ENCODE data around the gene THRA.

The THRA gene

DNA sequence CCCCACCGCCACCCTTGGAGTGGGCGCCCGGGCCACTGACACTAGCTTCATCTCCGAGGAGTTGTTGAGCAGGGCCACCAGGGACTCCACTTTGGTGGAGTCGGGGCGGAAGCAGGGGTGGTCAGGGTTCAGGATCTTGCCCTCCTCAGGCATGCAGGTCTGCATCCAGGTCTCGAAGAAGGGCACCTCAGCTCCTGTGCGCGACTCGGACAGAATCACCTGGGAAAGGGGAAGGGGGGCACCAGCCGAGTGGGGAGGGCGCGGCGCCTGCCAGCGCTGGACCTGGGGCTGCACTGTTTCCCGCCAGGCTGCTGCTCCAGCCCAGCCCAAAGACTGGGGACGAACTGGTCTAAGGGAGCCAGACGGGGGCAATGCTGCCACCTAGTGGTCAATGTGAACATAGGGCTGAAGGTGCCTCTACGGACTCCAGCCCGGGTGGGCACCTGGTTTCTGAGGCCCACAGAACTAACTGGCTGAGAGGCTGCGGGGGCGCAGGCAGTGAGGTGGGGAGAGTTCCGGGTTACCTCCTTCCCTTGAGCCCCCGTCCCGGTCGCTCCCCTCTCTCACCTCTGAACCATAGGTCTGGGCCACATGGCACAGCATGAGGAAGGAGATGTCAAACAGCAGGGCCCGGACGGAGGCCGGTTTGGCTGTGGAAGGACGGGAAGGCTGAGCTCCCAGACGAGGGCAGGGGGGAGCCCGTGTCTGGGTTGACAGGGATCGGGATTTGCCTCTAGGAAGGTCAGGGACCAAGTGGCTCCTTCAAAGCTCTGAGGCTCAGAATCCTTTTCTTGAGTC is 35.8 kb upstream of the THRA start:
- peak; percentile 92 for DNase-seq (ENCODE audit: low spot score)

DNA sequence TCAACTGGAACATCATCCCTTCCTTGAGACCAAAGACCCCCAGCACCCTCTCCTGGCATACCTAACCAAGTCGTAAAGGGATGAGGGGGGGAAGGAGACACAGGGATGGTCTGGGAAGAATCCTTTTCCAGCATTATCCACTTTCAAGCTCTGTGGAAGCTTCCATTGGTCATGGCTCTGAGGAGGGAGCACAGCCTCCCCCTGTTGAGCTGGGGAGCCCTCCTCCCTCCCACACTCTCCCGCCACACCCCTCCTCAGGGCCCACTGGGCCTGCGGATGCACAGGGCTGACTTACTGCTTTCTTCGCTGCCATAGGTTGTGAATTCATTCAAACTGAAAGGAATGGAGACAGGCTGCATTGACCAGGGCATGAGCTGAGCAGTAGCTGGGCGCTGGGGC is 35.2 kb upstream of the THRA start:
- DNase-seq (ENCODE audit: low spot score), result peak; percentile 7

DNA sequence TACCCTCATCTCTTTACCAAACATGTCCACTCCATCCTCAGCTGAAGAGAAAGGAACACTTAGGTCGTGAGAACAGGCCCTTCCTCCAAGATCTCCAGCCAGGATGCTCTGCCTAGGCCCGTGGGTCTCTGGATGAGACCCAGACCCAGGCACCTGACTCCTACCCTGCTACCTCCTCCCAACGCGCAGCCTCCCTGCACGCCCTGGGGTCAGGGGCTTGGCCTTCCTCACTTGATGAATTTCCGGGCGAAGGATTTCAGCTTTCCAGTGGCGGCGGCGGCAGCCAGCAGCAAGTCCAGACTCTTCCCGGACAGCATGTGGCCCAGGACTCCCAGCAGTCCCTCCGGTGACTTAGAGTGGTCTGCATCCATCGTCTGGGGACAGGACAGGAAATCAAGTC is 34.2 kb upstream of the THRA start:
- no peak for DNase-seq (ENCODE audit: low spot score)

DNA sequence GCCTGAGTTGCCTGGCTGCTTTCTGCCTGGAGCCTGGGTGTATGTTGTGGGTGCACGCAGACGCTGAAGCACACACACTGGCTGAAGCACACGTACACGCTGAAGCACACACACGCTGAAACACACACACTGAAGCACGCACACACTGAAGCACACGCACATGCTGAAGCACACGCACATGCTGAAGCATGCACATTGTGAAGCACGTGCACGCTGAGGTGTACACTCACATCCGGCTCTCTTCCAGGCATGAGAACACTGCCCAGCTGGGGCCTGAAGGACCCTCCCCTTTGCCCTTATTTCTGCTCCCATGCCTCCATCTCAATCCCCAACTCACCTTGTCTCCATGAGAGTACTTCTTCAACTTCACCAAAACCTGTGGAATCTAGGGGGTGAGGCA is 31.1 kb upstream of the THRA start:
- no peak for DNase-seq (ENCODE audit: low spot score)

DNA sequence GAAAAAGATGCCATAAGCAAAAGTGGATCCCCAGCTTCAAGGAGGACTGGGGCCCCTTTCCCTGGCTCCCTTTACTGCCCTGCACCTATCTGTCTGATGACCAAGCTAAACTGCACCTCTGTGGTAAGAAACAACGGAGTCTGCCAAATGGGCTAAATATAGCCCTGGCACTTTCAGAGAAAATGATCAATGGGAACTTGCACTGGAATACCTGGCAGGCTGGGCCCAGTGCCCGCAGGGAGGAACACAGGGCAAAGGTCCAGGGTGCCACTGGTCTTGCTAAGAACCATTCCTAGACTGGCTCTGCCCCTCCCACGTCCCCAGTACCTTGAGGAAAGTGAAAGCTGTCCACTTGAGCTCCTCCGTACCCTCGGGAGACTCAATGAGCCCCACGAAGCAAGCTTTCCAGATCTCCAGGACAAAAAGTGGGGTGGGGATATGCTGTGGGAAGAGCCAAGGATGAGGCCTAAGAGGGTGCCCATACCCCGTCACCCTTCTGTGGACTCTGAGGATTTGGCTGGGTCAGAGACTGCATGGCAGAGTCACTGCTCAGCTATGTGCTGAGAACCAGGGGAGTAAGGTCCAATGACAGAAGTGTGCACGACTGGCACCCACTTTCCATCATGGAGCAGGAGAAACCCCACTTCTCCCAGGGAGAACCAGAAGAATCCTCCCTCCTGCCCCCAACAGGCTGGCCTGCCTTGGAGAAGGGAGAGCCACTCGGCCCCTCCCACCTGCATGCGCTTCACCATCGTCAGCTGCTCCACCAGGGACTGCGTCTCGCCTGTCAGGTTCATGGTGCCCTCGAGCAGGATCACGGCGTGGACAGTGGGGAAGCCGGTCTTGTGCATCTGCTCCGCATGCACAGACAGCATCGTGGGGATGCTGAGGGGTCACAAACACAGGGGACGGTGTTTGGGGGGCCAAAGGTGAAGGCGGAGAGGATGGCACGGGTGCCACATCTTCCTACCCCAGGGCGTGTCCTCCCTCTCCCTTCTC is 30.1 kb upstream of the THRA start:
- no peak for DNase-seq (ENCODE audit: low spot score)

DNA sequence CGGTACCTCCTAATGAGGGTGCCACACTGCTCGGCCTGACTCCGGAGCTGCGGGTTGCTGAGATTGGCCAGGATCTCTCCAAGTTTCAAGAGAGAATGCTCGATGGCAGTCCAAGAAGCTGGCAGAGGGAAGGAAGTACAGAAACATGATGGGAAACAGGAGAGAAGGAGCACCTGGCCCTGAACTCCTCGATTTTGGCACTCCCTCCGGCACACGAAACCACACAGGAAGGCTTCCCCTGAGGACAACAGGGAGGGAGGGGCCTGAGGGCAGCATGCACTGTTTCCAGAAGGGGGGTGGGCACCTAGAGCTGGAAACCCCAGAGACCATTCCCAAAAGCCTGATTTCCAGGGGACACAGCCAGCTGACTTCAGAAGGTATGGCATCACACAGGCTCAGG is 29.4 kb upstream of the THRA start:
- DNase-seq (ENCODE audit: low spot score), result no peak

DNA sequence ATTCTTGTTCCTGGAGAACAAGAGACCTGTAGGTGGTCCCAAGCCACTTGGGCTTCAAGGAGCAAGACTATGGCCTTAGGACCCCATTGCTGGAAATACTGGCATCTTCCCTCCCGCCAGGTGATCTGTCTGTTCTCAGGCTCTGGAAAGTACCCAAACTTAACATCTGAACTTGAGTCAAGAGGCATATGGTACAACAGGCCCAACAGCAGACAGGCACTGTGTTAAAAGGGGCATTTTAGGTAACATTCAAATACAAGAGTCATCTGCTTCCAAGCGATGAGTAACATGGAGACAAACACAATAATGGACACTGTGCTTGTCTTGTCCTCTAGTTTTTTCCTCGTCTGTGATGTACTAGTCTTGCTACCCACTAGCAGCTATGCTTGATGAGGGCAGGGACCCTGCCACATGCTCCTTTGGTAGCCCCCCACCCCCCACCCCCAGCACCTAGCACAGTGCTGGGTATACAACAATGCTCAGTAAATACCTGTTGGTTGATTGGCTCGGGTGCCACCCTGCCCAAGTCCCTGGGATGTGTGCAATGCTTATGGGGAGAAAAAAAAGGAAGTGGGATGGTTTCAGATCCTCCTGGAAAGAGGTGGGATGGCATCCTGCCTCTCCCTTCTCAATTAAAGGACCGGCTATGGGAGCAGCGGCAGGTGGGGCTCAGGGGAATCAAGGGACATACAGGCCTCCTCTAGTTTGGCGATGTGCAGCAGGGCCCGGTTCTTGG is 28.2 kb upstream of the THRA start:
- DNase-seq (ENCODE audit: low spot score), result no peak

DNA sequence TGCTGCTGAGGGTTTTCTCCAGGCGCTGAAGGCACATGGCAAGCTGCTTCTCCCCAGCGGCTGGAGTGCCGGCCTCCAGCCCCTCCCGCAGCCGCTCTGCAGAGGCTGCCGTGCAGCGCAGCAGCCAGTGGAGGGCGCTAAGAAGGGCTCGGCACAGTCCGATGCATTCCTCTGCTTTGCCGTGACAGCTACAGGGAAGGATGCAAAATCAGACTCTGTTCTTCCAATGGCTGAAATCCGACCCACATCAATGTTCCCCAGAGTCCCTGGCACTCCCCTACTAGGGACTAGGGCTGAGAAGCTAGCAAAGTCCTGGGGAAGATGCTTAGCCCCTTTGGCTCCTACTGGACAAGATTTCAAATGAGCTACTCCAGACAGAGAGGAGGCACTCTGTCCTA is 27.6 kb upstream of the THRA start:
- peak; percentile 80 for DNase-seq (ENCODE audit: low spot score)

DNA sequence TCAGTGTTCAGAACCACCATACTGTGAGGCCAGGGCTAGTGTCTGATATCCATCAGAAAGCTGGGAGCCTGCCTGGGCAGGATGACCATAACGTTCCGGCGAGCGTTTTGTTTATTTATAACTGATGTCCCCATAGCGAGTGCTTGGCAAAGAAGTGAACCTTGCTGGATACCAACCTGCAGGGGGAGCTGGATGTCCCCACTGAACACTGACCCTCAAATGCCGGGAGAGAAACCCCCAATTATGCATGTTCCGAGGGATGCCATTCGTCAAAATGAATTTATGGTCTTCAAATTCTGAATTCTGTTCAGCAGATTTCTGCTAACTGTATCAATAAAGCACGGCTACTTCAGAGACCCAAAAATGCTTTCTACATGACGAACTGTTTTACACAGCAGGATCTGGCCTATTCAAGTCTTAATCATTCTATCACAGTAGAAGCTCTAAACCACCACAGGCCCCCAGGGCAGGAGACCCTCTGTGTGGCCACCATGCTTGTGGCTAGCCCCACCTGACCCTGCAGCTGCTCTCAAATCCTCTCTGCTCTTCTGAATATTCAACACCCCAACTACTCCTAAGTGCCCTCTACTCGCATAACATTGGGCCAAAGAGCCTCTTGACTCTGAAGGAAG is 23.8 kb upstream of the THRA start:
- peak; percentile 90 for DNase-seq (ENCODE audit: low spot score)

DNA sequence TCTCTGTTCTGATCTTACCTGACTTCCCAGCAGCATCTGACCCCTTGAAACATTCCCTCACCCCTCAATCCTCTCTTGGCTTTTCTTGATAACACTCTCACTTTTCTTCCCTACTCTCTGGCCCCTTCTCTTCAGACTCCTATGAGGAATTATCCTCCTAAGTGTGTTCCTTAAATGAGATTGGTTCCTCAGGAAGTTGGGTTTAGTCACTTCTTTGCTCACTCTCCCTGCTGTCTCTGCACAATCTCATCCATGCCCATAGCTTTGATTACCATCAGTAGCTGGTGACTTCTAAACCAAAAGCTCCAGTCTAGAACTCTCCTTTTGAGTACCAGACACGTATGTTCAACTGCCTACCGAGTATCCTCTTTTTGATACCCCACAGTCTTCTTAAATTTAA is 21.6 kb upstream of the THRA start:
- DNase-seq (ENCODE audit: low spot score), result no peak

DNA sequence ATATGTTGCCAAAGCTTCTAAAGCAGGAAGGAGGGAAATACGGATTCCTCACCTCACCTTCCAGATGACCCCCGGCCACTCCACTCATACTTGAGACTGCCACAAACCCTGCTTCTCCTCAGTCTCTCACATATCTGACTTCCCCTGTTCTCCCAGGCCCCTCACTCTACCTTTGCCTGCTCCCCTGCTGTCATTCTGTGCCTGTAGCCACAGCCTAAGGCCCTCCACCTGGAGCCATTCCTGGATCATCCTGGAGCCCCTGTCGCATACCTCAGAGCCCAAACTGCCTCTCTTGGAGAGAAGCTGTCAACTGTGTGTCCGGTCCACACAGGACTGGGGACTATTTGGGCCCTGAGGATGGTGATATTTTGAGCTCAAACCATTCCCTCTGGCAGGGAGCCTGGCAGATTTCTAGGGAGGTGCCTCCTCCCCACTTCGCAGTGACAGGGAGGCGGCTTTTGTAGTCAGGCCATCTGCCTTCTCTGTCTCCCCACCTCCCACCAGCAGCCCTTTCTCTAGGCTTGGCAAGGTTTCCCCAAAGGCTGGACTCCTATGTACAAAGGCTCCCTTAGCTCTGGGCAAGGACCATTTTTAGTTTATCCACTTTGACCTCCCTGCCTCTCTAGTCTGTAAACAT is 6.3 kb upstream of the THRA start:
- no peak for DNase-seq (ENCODE audit: low spot score)

DNA sequence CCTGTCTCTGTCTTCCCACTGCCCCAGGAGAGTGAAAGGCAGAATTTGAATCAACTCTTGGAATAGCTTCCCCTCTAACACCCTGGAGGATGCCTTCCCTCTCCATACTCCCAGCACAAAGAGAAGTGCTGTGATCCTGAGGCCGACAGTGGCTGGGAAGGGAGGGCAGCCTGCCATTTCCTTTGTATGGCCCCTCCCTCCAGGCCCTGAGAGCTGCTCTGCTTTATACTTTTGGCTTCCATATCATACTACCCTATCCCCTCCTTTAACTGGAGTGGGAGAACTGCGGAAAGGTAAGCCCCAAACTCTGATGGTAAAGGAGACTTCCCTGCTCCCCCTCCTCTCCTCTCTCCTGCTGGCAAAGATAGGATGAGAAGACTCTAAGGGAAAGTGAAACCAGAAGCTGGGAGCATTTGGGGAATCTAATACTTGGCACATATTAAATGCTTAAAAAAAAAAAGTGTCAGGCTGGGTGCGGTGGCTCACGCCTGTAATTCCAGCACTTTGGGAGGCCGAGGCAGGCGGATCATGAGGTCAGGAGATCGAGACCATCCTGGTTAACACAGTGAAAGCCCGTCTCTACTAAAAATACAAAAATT is 4.5 kb upstream of the THRA start:
- DNase-seq (ENCODE audit: low spot score), result peak; percentile 39

DNA sequence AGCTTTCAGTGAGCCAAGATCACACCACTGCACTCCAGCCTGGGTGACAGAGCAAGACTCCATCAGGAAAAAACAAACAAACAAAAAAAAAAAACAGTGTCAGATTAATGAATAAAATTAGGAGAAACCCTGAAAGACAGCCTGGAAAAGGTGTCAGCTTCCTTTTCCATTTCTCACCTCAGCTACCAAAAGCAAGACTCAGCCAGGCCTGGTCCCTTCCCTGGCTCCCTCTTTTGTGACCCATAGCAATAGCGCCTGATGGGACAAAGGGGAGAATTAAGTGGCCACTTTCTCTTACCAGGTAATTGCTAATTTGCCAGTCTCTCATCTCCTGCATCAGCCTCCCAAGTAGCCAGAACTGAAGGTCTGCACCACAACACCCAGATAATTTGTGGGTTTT is 3.9 kb upstream of the THRA start:
- no peak for DNase-seq (ENCODE audit: low spot score)

DNA sequence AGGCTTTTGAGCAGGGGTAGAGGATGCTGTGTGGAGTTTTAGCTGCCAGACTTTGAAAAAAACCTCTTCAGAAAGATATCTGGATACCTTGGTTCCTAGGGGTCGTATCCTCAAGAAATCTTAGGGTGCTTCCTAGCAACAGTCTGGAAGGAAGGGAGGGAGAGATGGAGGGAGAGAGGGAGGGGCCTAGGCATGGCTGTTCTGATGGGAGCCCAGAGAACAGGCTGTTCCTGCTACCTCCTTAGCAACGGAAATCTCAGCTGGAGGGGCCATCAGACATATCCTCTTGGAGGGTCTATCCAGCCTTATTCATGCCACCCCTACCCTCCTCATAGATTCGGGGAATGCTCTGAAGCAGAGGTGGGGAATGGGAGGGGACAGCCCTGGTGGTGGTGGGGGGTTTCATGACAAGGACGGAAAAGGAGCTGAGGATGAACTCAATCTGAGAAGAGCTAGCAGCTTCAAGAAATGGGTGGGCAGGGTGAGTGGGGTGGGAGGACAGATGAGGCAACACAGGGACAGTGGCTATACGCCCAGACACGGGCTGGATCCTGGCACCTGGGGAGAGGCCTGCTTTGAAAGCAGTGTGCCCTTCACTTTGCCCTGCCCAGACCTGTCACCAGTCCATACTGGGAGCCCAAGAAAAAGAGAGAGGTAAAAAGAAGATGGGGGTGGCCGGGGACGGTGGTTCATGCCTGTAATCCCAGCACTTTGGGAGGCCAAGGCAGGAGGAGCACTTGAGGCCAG is 2.9 kb upstream of the THRA start:
- no peak for DNase-seq (ENCODE audit: low spot score)

DNA sequence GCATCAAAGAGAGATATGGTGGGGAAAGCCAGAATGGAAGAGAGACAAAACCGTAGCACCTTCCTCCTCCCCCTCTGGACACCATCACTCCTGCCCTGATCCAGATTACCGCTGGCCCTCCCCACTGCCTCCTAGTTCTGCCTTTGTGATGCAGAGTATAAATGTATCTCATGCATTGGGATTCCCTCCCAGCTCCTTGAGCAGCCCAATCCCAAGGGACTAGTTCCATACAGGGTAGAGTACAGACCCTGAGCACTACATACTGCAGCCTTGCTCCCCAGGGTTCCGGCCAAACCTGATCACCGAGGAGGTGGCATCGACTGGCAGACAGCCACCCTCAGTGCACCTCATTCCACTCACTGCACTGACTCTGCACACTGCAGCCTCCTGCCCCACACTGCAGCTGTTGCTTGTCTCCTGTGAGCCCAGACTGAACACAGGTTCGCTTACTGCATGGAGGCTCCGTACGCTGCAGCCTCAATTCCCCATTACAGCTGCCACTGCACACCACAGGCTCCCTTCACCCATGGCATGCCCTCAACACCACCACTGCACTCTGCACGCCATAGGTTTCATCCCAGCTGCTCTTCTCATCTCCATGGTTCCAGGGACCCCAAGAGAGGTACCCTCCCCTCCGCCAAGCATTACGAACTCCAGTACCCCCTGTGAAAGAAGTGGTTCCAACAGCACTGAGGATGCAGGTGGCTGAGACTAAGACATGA is 1.7 kb upstream of the THRA start:
- DNase-seq (ENCODE audit: low spot score), result no peak

DNA sequence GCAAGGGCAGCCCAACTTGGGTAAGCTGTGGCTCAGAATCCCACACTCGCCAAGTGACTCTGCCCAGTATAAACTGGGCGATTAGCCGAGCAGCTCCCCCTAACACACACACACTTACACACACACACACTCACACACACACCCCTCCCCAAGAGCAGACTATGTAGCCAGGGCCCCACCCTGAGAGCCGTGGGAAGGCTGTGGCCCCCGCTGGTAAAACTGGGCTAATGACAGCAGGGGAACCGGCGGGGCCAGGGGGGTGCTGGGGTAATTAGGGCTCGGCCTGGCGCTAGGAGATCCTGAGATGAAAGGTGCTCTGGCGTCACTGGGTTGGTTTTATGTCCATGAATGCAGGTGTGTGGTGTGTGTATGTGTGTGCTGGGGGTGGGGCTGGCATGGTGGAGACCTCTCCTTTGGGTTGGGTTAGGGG is 1.1 kb upstream of the THRA start:
- DNase-seq (ENCODE audit: low spot score), result no peak

DNA sequence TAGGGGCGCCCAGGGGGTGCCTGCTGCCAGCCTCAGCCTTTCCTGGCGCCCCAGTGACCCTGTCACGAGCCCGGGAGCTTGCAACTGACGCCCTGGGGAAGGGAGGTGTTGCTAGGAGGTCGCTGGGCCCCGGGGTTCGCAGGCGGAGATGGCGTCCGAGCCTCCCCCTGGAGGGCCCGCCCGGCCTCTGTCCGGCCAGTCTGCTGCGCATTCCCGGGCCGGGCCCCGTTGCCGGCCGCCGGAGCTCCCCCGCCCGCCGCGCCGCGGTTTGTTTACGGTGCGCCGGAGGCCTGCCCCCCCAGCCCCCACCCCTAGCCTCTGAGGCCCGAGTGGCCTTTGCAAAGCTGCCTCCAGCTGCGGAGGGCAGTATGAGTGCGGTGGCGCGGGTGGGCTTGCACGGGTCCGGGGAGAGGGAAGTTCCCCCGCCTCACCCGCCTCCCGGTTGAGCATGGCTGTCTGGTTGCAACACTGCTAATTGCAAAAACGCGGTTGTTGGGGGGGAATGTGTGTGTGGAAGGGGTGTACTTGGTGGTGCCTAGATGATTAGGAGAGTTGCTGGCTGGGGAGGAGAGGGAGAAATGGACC is 514 bp downstream of the THRA start:
- peak; percentile 48 for DNase-seq (ENCODE audit: low spot score)

DNA sequence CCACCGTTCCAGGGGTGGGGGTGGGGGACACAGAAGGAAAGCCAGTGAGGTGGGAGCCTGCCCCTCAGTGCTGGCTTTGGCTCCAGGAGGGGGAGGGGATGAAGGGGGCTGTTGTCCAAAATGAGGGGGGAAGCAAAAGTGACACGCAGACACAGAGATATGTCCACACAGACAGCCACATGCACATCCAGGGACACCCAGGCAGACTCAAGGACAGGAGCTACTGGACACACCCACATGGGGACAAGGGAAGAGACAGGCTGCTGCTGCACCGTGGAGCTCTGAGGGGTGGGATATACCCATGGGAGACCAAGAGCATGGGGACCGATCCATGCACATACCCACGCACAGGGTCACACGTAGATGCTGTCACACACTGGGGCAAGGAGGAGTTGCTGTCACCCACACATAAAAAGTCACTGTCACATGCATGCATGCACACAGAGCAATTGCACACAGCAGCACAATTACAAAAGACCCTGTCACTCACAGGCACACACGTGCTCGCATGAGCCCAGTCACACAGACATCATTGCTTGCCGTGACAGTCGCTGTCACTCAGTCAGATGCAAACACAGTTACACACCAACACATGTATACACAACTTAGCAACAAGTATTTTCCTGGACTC is 1.3 kb downstream of the THRA start:
- DNase-seq (ENCODE audit: low spot score), result no peak

Data from AG20443 (cell line).